Common myeloid progenitor, CD34-positive (primary cell): Measurements from ENCODE around the gene ABCB11.
"Not testable (repeated sequence)": the region's sequence is repeated elsewhere in the genome, so short reads cannot be mapped to it uniquely, and the experiment has no call there.

Source experiments
- CTCF ChIA-PET: fragments of 350-600 bp; sonication (Branson Sonifier 250); formaldehyde crosslinking; loops from one replicate; lab custom pipeline; 2021; ENCODE audit warnings: antibody characterized with exemption; lab: Charles Lee
- POLR2A ChIA-PET: fragments of 350-600 bp; sonication (Branson Sonifier 250); formaldehyde crosslinking; loops from one replicate; lab custom pipeline; 2021; ENCODE audit warnings: antibody characterized with exemption; lab: Charles Lee
- DNase-seq, 3 donors: peaks; one replicate each; pipeline versions ENCODE4 v3.0.0 to v3.0.0-alpha.2; 2013
- H3K27ac ChIP-seq, 2 experiments: 1 replicate in 1 of 2; 2 replicates in 1 of 2; pipeline ENCODE4 v1.7.0; 2013; ENCODE audit warnings: inconsistent platforms in 2 of 2, low read length in 2 of 2, mild to moderate bottlenecking in 2 of 2, low read depth in 1 of 2, moderate library complexity in 1 of 2; ENCODE audit not compliant: severe bottlenecking in 2 of 2, insufficient read depth in 1 of 2, poor library complexity in 1 of 2
- H3K27me3 ChIP-seq, 5 experiments: replicated peaks in 2 of 5; 1 replicate in 3 of 5; 2 replicates in 2 of 5; pipeline versions ENCODE4 v1.6.1 to v1.7.0; 2013; ENCODE audit warnings: low read length in 4 of 5, mild to moderate bottlenecking in 2 of 5, moderate library complexity in 2 of 5, inconsistent platforms in 1 of 5; ENCODE audit not compliant: insufficient read depth in 5 of 5, control insufficient read depth in 4 of 5
- H3K36me3 ChIP-seq, 4 experiments: 1 replicate in 2 of 4; 2 replicates in 2 of 4; pipeline versions ENCODE4 v1.6.1 to v1.7.0; 2013; ENCODE audit warnings: low read length in 3 of 4, control low read depth in 1 of 4, mild to moderate bottlenecking in 1 of 4; ENCODE audit not compliant: control insufficient read depth in 4 of 4, insufficient read depth in 4 of 4
- H3K4me1 ChIP-seq, 4 experiments: 1 replicate in 3 of 4; 2 replicates in 1 of 4; pipeline versions ENCODE4 v1.6.1 to v1.7.1; 2013; ENCODE audit warnings: low read length in 3 of 4, mild to moderate bottlenecking in 3 of 4, control low read depth in 1 of 4, inconsistent platforms in 1 of 4, moderate library complexity in 1 of 4; ENCODE audit not compliant: control insufficient read depth in 4 of 4, insufficient read depth in 4 of 4; ENCODE audit errors: control extremely low read depth in 1 of 4
- H3K4me3 ChIP-seq, 7 experiments: 1 replicate in 4 of 7; 2 replicates in 3 of 7; pipeline versions ENCODE4 v1.5.1 to v1.7.0; 2013; ENCODE audit warnings: mild to moderate bottlenecking in 7 of 7, low read length in 6 of 7, moderate library complexity in 6 of 7, inconsistent platforms in 2 of 7, low read depth in 2 of 7, control low read depth in 1 of 7; ENCODE audit not compliant: insufficient read depth in 4 of 7, control insufficient read depth in 1 of 7; ENCODE audit errors: extremely low read depth in 1 of 7
- H3K9me3 ChIP-seq, 5 experiments: 1 replicate in 4 of 5; 2 replicates in 1 of 5; pipeline versions ENCODE4 v1.6.1 to v1.7.1; 2013; ENCODE audit warnings: low read length in 4 of 5, mild to moderate bottlenecking in 2 of 5, inconsistent platforms in 1 of 5, low read depth in 1 of 5, moderate library complexity in 1 of 5; ENCODE audit not compliant: control insufficient read depth in 4 of 5, insufficient read depth in 2 of 5; ENCODE audit errors: control extremely low read depth in 1 of 5
- WGBS: methylation state at CpG from one replicate; pipeline ENCODE4 v1.1.5; 2013; ENCODE audit not compliant: insufficient coverage; 5-methylcytosine and 5-hydroxymethylcytosine counted together

Gene ABCB11

GRCh38 chr2:168939061-168939460 lies 92.1 kb downstream of the ABCB11 start:
- no CpG with 5 or more reads among the region's 1 CpG for WGBS
- CTCF ChIA-PET, result no interaction called here

GRCh38 chr2:168935810-168936581 lies 95.1 kb downstream of the ABCB11 start:
- WGBS, result 20% methylated on average over 5 of the region's 14 CpGs
- Histone ChIP-seq H3K27ac (peak overlapping the region in 1 of 2 experiments; percentile 62), H3K9me3 (no peaks in the 10 kb centered on the region), H3K36me3 (no peaks in the 10 kb centered on the region), H3K4me3 (peak overlapping the region in 3 of 7 experiments; percentile 19 to 47 (median 32)), H3K4me1 (peaks cover 0 to 10% (median 5%) of the 10 kb centered on the region in 4 experiments), H3K27me3 (no peaks in the 10 kb centered on the region)
- ChIA-PET POLR2A (no interaction called here), CTCF (interaction anchor here (0.6 to 1.7 kb wide), 8 partner anchors 13 to 204 kb away, joined by 3 to 7 read pairs (median 3); no protein-coding TSS in a partner anchor)
- peak; percentile 66 to 82 (median 78) for DNase-seq

More at GRCh38 chr2:168939061-168939460, 92.1 kb downstream of the ABCB11 start:
- Histone ChIP-seq H3K36me3 (no peaks in the 10 kb centered on the region), H3K9me3 (no peaks in the 10 kb centered on the region), H3K4me1 (peaks cover 0 to 10% (median 5%) of the 10 kb centered on the region in 4 experiments), H3K4me3 (no peak overlapping the region), H3K27me3 (no peaks in the 10 kb centered on the region), H3K27ac (no peak overlapping the region)
- POLR2A ChIA-PET, result no interaction called here
- DNase-seq, result no peak

- Histone ChIP-seq H3K36me3 (no peaks in the 10 kb centered on the region), H3K27ac (no peak overlapping the region), H3K4me3 (no peak overlapping the region), H3K27me3 (no peaks in the 10 kb centered on the region), H3K9me3 (no peaks in the 10 kb centered on the region), H3K4me1 (peaks cover 0 to 10% (median 5%) of the 10 kb centered on the region in 4 experiments)
- ChIA-PET POLR2A (no interaction called here), CTCF (interaction anchor here (1.4 to 1.6 kb wide), 2 partner anchors 12 to 14 kb away, joined by 3 to 6 read pairs; no protein-coding TSS in a partner anchor)
- no peak for DNase-seq
- 100% methylated on average over 1 of the region's 2 CpGs for WGBS
Measured at GRCh38 chr2:168934826-168935225, 96.3 kb downstream of the ABCB11 start.

GRCh38 chr2:168932174-168932573 lies 99.0 kb downstream of the ABCB11 start:
- CTCF ChIA-PET, H3K4me3 ChIP-seq, H3K27ac ChIP-seq, H3K27me3 ChIP-seq, POLR2A ChIA-PET, H3K36me3 ChIP-seq, DNase-seq, H3K9me3 ChIP-seq: not testable (repeated sequence)
- WGBS, result no CpG with 5 or more reads among the region's 4 CpGs
- H3K4me1 ChIP-seq, result peaks cover 0 to 10% (median 5%) of the 10 kb centered on the region in 4 experiments

- DNase-seq, result no peak
- ChIA-PET CTCF (interaction anchor here (1.4 kb wide), 1 partner anchor 11 kb away, joined by 3 read pairs; no protein-coding TSS in a partner anchor), POLR2A (no interaction called here)
- H3K4me1 ChIP-seq, result no peaks in the 10 kb centered on the region
- no peaks in the 10 kb centered on the region for H3K9me3 ChIP-seq
- H3K27me3 ChIP-seq, result no peaks in the 10 kb centered on the region
- H3K36me3 ChIP-seq, result no peaks in the 10 kb centered on the region
- no peak overlapping the region for H3K4me3 ChIP-seq
- no CpG with 5 or more reads among the region's 1 CpG for WGBS
- H3K27ac ChIP-seq, result no peak overlapping the region
Measured at GRCh38 chr2:168930242-168930641, 100.9 kb downstream of the ABCB11 start.

DNA sequence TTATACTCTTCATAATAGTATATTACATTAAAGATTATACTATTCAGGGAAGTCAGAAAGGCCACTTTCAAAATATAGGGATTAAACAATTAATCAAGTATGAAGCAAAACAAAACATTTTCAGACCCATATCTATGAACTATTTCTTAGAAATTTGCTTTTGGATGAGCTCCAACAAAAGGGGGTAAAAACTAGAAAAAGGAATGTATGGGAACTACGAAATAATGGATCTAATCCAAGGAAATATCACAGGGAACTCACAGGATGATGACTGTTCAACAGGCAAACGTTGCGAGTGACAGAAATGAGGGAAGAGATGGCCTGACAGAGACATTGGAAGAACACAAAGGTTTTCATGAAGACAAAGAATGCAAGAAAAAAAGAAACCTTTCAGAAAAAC lies 102.1 kb downstream of the ABCB11 start:
- no peaks in the 10 kb centered on the region for H3K36me3 ChIP-seq
- H3K4me1 ChIP-seq, result no peaks in the 10 kb centered on the region
- no CpG with 5 or more reads among the region's 3 CpGs for whole genome bisulfite sequencing
- POLR2A ChIA-PET, result no interaction called here
- CTCF ChIA-PET, result interaction anchor here (1.4 kb wide), 1 partner anchor 10 kb away, joined by 3 read pairs; no protein-coding TSS in a partner anchor
- DNase-seq, result no peak
- no peaks in the 10 kb centered on the region for H3K9me3 ChIP-seq
- no peak overlapping the region for H3K27ac ChIP-seq
- no peak overlapping the region for H3K4me3 ChIP-seq
- H3K27me3 ChIP-seq, result no peaks in the 10 kb centered on the region

DNA sequence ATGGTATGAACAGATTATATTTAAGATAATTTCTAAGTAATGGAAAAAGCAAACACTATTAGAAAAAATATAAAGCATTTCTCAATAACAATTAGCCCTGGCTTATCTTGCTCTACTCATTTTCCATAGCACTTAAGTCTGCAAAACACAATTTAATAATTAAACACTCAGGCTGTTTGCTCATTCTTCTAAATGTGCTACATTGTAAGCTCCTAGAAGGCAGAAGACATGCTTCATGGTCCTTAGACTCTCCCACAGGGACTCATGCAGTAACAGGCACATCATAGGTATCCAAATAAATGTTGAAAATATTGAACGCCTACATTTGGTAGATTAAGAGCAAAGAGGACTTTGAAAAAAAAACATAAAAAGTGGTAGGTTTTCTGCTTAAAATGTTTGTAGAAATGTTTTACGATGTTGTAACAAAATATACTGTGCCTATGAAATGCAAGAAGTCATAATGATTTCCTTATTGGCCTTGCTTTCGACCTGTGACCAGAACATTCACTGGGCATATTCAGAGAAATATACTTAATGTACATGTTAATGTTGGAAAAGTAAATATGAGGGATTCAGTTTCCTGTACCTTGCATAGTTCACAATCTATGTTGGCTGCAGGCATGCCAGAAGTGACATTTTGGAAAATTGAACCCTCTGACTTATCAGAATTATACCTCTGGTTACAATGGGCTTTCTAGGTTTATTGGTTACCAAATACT lies 102.9 kb downstream of the ABCB11 start:
- H3K27ac ChIP-seq, result no peak overlapping the region
- H3K9me3 ChIP-seq, result no peaks in the 10 kb centered on the region
- POLR2A ChIA-PET, result no interaction called here
- CTCF ChIA-PET, result no interaction called here
- H3K27me3 ChIP-seq, result no peaks in the 10 kb centered on the region
- DNase-seq, result no peak
- H3K4me3 ChIP-seq, result no peak overlapping the region
- 100% methylated on average over 2 of the region's 3 CpGs for WGBS
- H3K36me3 ChIP-seq, result no peaks in the 10 kb centered on the region
- H3K4me1 ChIP-seq, result no peaks in the 10 kb centered on the region
